IMR-90 (cell line): Measurements from ENCODE around the gene CREBZF. TPM values are rescaled to one million over a fixed set of nuclear protein-coding genes. Genes with fewer than 3 reads are reported as not detected.

Experiments
- ATAC-seq: fragments of 200-7000 bp; cut with Tn5 transposase; 2 replicates; pipeline ENCODE4 v1.9.1; 2020; ENCODE audit warnings: low read depth, mild to moderate bottlenecking, moderate library complexity
- BruUV-seq: library from RNA; stranded (reverse); fragments of 400-500 nt; replicated peaks from 2 replicates; lab custom pipeline; 2021; lab: Mats Ljungman, UMichigan
- CTCF ChIA-PET: fragments of 300-600 bp; formaldehyde crosslinking; extraction: SDS; loops from one replicate; lab custom pipeline; 2021; ENCODE audit warnings: antibody characterized with exemption; lab: Yijun Ruan, JAX
- POLR2A ChIA-PET: fragments of 300-600 bp; sonication (Branson Sonifier 250); formaldehyde crosslinking; loops from one replicate; lab custom pipeline; 2022; ENCODE audit warnings: antibody characterized with exemption; ENCODE audit not compliant: unreplicated experiment; lab: Charles Lee
- DNase-seq: peaks from one replicate; pipeline ENCODE4 v3.0.0; 2013
- H2AFZ ChIP-seq: replicated peaks from 2 replicates; pipeline ENCODE3; 2013; ENCODE audit warnings: low read length, mild to moderate bottlenecking; ENCODE audit not compliant: poor library complexity
- H2AK5ac ChIP-seq: 2 replicates; pipeline ENCODE4 v1.6.1; 2013; ENCODE audit warnings: low read depth, low read length, inconsistent platforms
- H2AK9ac ChIP-seq: replicated peaks from 2 replicates; pipeline ENCODE3; 2013; ENCODE audit warnings: mild to moderate bottlenecking, low read depth, low read length, moderate library complexity; ENCODE audit not compliant: poor library complexity
- H2BK120ac ChIP-seq: 2 replicates; pipeline ENCODE4 v1.6.1; 2013; ENCODE audit warnings: low read depth, low read length, inconsistent platforms
- H2BK15ac ChIP-seq: 3 replicates; pipeline ENCODE4 v1.6.1; 2013; ENCODE audit warnings: low read depth, low read length, inconsistent platforms
- H2BK20ac ChIP-seq: 2 replicates; pipeline ENCODE4 v1.6.1; 2013; ENCODE audit warnings: low read depth, mild to moderate bottlenecking, inconsistent platforms, low read length, moderate library complexity
- H2BK5ac ChIP-seq: 2 replicates; pipeline ENCODE4 v1.6.1; 2013; ENCODE audit warnings: mild to moderate bottlenecking, low read depth, low read length, inconsistent platforms; ENCODE audit not compliant: poor library complexity, severe bottlenecking
- H3K14ac ChIP-seq: replicated peaks from 2 replicates; pipeline ENCODE4 v1.6.1; 2013; ENCODE audit warnings: low read depth, low read length, inconsistent platforms
- H3K18ac ChIP-seq: 2 replicates; pipeline ENCODE4 v1.6.1; 2013; ENCODE audit warnings: low read depth, low read length, control low read depth
- H3K23ac ChIP-seq: 2 replicates; pipeline ENCODE4 v1.6.1; 2013; ENCODE audit warnings: low read depth, low read length, inconsistent platforms
- H3K27ac ChIP-seq: 2 replicates; pipeline ENCODE4 v1.5.1; 2013; ENCODE audit warnings: mild to moderate bottlenecking, control low read depth, low read length; ENCODE audit not compliant: insufficient read depth
- H3K27me3 ChIP-seq: 2 replicates; pipeline ENCODE4 v1.6.1; 2013; ENCODE audit warnings: low read length; ENCODE audit not compliant: control insufficient read depth, insufficient read depth
- H3K36me3 ChIP-seq: 2 replicates; pipeline ENCODE4 v1.6.1; 2013; ENCODE audit warnings: low read length, mixed read lengths; ENCODE audit not compliant: control insufficient read depth, insufficient read depth
- H3K4ac ChIP-seq: 2 replicates; pipeline ENCODE4 v1.6.1; 2013; ENCODE audit warnings: low read depth, low read length, inconsistent platforms
- H3K4me1 ChIP-seq: 2 replicates; pipeline ENCODE4 v1.6.1; 2013; ENCODE audit warnings: low read length, mixed read lengths; ENCODE audit not compliant: control insufficient read depth, insufficient read depth
- H3K4me2 ChIP-seq: 2 replicates; pipeline ENCODE4 v1.6.1; 2013; ENCODE audit warnings: low read depth, mild to moderate bottlenecking, control low read depth, low read length, moderate library complexity
- H3K4me3 ChIP-seq: 2 replicates; pipeline ENCODE4 v1.5.1; 2013; ENCODE audit warnings: low read depth, mild to moderate bottlenecking, control low read depth, low read length, moderate library complexity; ENCODE audit not compliant: insufficient read depth
- H3K56ac ChIP-seq: 2 replicates; pipeline ENCODE4 v1.6.1; 2013; ENCODE audit warnings: low read length, inconsistent platforms; ENCODE audit not compliant: insufficient read depth; ENCODE audit errors: extremely low read depth
- H3K79me1 ChIP-seq, 2 experiments: 2 replicates each; pipeline ENCODE4 v1.6.1; 2013; ENCODE audit warnings: low read length in 2 of 2, inconsistent platforms in 1 of 2, low read depth in 1 of 2
- H3K9ac ChIP-seq: 2 replicates; pipeline ENCODE4 v1.6.1; 2013; ENCODE audit warnings: low read depth, low read length, control low read depth
- H3K9me1 ChIP-seq: 2 replicates; pipeline ENCODE4 v1.6.1; 2013; ENCODE audit warnings: low read length, inconsistent platforms; ENCODE audit not compliant: insufficient read depth
- H3K9me3 ChIP-seq: 2 replicates; pipeline ENCODE4 v1.6.1; 2013; ENCODE audit warnings: low read length; ENCODE audit not compliant: control insufficient read depth, insufficient read depth
- H4K20me1 ChIP-seq: 2 replicates; pipeline ENCODE4 v1.6.1; 2013; ENCODE audit warnings: low read length, inconsistent platforms; ENCODE audit not compliant: insufficient read depth
- H4K5ac ChIP-seq: 2 replicates; pipeline ENCODE4 v1.6.1; 2013; ENCODE audit warnings: mild to moderate bottlenecking, low read depth, low read length, control low read depth
- H4K8ac ChIP-seq, 2 experiments: 2 replicates each; pipeline ENCODE4 v1.6.1; 2013; ENCODE audit warnings: low read depth in 2 of 2, low read length in 2 of 2, control low read depth in 1 of 2, inconsistent platforms in 1 of 2
- H4K91ac ChIP-seq: 2 replicates; pipeline ENCODE4 v1.6.1; 2013; ENCODE audit warnings: low read depth, low read length, inconsistent platforms; ENCODE audit not compliant: insufficient read depth
- BHLHE40 ChIP-seq: fragments of 150-350 bp; IDR thresholded peaks from 2 replicates; pipeline ENCODE4 v1.6.1; 2016; ENCODE audit warnings: mild to moderate bottlenecking, low read depth, low read length
- CEBPB ChIP-seq: IDR thresholded peaks from 2 replicates; pipeline ENCODE4 v1.6.1; 2012; ENCODE audit warnings: low read depth, low read length, improper control_type of control experiment
- CHD1 ChIP-seq: IDR thresholded peaks from 2 replicates; pipeline ENCODE4 v1.6.1; 2012; ENCODE audit warnings: low read depth, low read length, improper control_type of control experiment
- CTCF ChIP-seq: conservative IDR thresholded peaks from 2 replicates; pipeline ENCODE4 v1.5.1; 2012; ENCODE audit warnings: mild to moderate bottlenecking, low read depth, low read length, improper control_type of control experiment
- ELK1 ChIP-seq: fragments of 150-350 bp; IDR thresholded peaks from 2 replicates; pipeline ENCODE4 v1.6.1; 2016; ENCODE audit warnings: low read depth, mild to moderate bottlenecking, low read length, moderate library complexity, borderline replicate concordance
- MAFK ChIP-seq: IDR thresholded peaks from 2 replicates; pipeline ENCODE4 v1.6.1; 2012; ENCODE audit warnings: low read depth, low read length, improper control_type of control experiment
- MAZ ChIP-seq: IDR thresholded peaks from 2 replicates; pipeline ENCODE4 v1.6.1; 2012; ENCODE audit warnings: low read depth, mild to moderate bottlenecking, low read length, improper control_type of control experiment, moderate library complexity, borderline replicate concordance
- MXI1 ChIP-seq: IDR thresholded peaks from 2 replicates; pipeline ENCODE4 v1.6.1; 2012; ENCODE audit warnings: low read depth, mild to moderate bottlenecking, low read length, moderate library complexity, borderline replicate concordance
- NFE2L2 ChIP-seq: fragments of 150-350 bp; IDR thresholded peaks from 2 replicates; pipeline ENCODE4 v1.6.1; 2016; ENCODE audit warnings: low read depth, mild to moderate bottlenecking, low read length
- POLR2A ChIP-seq: IDR thresholded peaks from 2 replicates; pipeline ENCODE4 v1.6.1; 2012; ENCODE audit warnings: mild to moderate bottlenecking, low read depth, low read length
- RCOR1 ChIP-seq: IDR thresholded peaks from 2 replicates; pipeline ENCODE4 v1.6.1; 2012; ENCODE audit warnings: mild to moderate bottlenecking, low read length, improper control_type of control experiment; ENCODE audit not compliant: insufficient replicate concordance
- SMC3 ChIP-seq: fragments of 150-350 bp; IDR thresholded peaks from 2 replicates; pipeline ENCODE4 v1.6.1; 2016; ENCODE audit warnings: low read depth, mild to moderate bottlenecking, antibody characterized with exemption, low read length, moderate library complexity
- USF2 ChIP-seq: fragments of 150-350 bp; IDR thresholded peaks from 2 replicates; pipeline ENCODE4 v1.6.1; 2017; ENCODE audit warnings: mild to moderate bottlenecking, antibody characterized with exemption, low read length, low read depth
- WGBS, 2 experiments: methylation state at CpG; one replicate each; pipeline versions ENCODE4 v1.1.5 to v1.1.7; 2013; ENCODE audit warnings: missing lambda C conversion rate in 2 of 2; ENCODE audit not compliant: insufficient read length in 1 of 2; ENCODE audit errors: extremely low coverage in 2 of 2; 5-methylcytosine and 5-hydroxymethylcytosine counted together
- dilution Hi-C: fragments of 300-500 bp; cut with HindIII; formaldehyde crosslinking; loops from one replicate; pipeline ENCODE4 v1.14.3; 2018; ENCODE audit warnings: low sequenced_read_pairs; ENCODE audit not compliant: unreplicated experiment
- in situ Hi-C: fragments of 300-500 bp; cut with MboI; formaldehyde crosslinking; loops from 3 replicates; pipeline ENCODE4 v1.14.3; 2019; ENCODE audit warnings: low sequenced_read_pairs, inconsistent platforms, mixed read lengths
- intact Hi-C: fragments of 100-400 bp; cut with micrococcal nuclease; formaldehyde crosslinking; loops from 2 replicates; pipeline ENCODE4 v1.10.0; 2022
- polyA plus RNA-seq, 3 experiments: library from polyadenylated mRNA; depleted of rRNA; stranded (reverse); fragments of >200 nt; gene quantifications; 2 replicates each; pipeline ENCODE4 v1.2.3, GENCODE V29; 2012; ENCODE audit warnings: low replicate concordance in 1 of 3
- total RNA-seq: library from RNA; depleted of rRNA; stranded (reverse); fragments of >200 nt; gene quantifications from 2 replicates; pipeline ENCODE4 v1.2.3, GENCODE V29; 2012

CREBZF gene
- total and polyA plus RNA-seq, 2 of the 4 experiments (the other 2 are of a cell fraction): 12.5 to 17.7 TPM

GRCh38 chr11:85665733-85666132 lies 804 bp upstream of the CREBZF start:
- Histone ChIP-seq H3K27me3 (no peaks in the 10 kb centered on the region), H3K56ac (no peak overlapping the region), H4K20me1 (peaks cover 31% of the 10 kb centered on the region), H2AK9ac (no peak overlapping the region), H3K9me3 (no peaks in the 10 kb centered on the region), H2AK5ac (no peak overlapping the region), H3K4me3 (no peak overlapping the region), H2BK20ac (no peak overlapping the region), H3K4ac (0 out of 2 replicates have a peak overlapping the region, but pooled peaks have one; percentile 1), H3K4me2 (no peak overlapping the region), H3K79me1 (peaks cover 0 to 11% of the 10 kb centered on the region in 2 experiments; a peak in 1 of 4 replicates), H3K14ac (no peak overlapping the region), H4K8ac (peak overlapping the region; percentile 73 to 75), H3K9me1 (no peaks in the 10 kb centered on the region), H4K5ac (peak overlapping the region; percentile 95; the same call in 1 of the 2 replicates), H2AFZ (no peak overlapping the region), H2BK15ac (no peak overlapping the region), H2BK5ac (no peak overlapping the region), H4K91ac (no peak overlapping the region), H3K27ac (no peak overlapping the region), H3K9ac (no peak overlapping the region), H3K4me1 (no peaks in the 10 kb centered on the region; the same call in 1 of the 2 replicates), H3K18ac (no peak overlapping the region), H3K36me3 (peaks cover 4% of the 10 kb centered on the region; the same call in 1 of the 2 replicates), H2BK120ac (no peak overlapping the region), H3K23ac (no peak overlapping the region)
- ChIA-PET CTCF (no interaction called here), POLR2A (no interaction called here)
- no peak for ATAC-seq
- no peak for TF ChIP-seq NFE2L2
- TF ChIP-seq CTCF: no peak
- TF ChIP-seq MAFK: no peak
- no peak for TF ChIP-seq USF2
- TF ChIP-seq SMC3: no peak
- TF ChIP-seq MAZ: no peak
- TF ChIP-seq MXI1: no peak
- no peak for TF ChIP-seq CHD1
- no peak for TF ChIP-seq RCOR1
- no peak for TF ChIP-seq POLR2A
- no peak for TF ChIP-seq BHLHE40
- no peak for TF ChIP-seq ELK1
- no peak for TF ChIP-seq CEBPB
- in situ Hi-C loops: no loop called here
- no TSS peak for BruUV-seq
- dilution Hi-C loops: no loop called here
- no CpG with 5 or more reads among the region's 5 CpGs for WGBS, 2 experiments
- intact Hi-C loops: loop anchor here (1.0 to 2.0 kb wide), 3 partner anchors 20 to 53 kb away; partner anchors contain the start of gene TMEM126B
- DNase-seq: no peak
